ENCODE measurements around the gene ACER1.
A peak's percentile ranks its signal among the peaks of the same experiment; 100 is the strongest.
"Not testable (repeated sequence)": the region's sequence is repeated elsewhere in the genome, so short reads cannot be mapped to it uniquely, and the experiment has no call there.

ACER1 gene

DNA sequence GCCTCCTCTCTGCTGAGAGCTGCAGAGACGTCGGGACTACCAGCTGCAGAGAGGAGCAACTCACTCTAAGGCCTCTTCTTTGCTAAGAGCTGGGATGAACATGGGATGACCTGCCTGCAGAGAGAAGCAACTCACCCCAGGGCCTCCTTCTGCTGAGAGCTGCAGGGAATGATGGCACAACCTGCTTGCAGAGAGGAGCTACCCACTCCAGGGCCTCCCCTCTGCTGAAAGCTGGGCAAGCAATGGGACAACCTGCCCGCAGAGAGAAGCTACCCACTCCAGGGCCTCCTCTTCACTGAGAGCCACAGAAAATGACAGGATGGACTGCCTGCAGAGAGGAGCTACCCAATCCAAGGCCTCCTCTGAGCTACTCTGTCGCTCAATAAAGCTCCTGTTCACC, 46.7 kb downstream of the ACER1 start:
- DNase-seq, result no peak

DNA sequence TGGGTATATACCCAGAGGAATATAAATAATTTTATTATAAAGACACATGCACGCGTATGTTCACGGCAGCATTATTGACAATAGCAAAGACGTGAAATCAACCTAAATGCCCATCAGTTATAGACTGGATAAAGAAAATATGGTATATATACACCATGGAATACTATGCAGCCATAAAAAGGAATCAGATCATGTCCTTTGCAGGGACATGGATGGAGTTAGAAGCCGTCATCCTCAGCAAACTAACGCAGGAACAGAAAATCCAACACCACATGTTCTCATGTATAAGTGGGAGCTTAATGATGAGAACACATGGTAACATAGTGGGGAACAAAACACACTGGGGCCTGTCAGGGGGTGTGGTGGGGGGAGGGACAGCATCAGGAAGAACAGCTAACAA, 51.0 kb downstream of the ACER1 start:
- not testable (repeated sequence) for DNase-seq

DNA sequence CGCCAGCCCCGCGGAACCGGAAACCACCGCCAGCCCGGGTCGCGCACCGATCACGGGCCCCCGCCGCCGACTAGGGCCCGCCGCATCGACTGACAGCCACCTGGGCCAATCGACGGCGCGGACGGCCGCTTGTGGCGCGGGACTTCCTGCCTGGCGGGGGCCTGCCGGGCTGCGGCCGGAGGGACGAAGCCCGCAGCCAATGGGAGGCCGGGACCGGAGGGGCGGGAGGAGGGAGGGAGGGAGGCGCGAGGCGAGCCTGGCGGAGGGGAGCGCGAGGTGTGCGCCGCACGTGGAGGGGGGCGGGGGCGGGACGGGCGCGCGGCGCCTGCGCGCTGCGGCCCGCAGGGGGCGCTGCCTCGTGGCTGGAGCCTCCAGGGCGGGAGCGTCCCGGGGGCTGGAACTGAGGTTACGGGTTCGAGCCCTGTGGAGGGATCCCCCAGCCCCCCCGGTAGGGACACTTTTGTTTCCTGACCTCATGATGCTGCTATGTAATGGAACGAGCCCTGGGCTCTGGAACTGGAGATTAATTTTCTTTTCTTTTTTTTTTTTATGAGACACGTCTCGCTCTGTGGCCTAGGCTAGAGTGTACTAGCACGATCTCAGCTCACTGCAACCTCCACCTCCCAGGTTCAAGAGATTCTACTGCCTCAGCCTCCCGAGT, 53.4 kb downstream of the ACER1 start, which contains the start of gene MLLT1:
TSS of gene MLLT1 (minus strand) at position 45 of the 661 bp plus-strand sequence. CDS start 191 bp downstream, outside the sequence.
- DNase-seq, result peak; percentile 94

DNA sequence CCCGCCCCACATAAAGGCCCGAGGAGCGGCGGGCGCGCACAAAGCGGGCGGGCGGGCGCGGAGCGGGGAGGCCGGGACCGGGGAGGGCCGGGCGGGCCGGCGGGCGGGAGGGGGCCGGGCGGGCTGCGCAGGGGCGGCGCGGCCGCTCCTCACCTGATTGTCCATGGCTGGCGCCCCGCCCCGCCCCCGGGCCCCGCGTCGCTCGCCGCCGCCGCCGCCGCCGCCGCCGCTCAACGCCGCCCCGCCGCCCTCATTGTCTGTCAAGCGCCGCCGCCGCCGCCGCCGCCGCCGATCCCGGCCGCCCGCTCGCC, 53.8 kb downstream of the ACER1 start:
- no peak for DNase-seq

DNA sequence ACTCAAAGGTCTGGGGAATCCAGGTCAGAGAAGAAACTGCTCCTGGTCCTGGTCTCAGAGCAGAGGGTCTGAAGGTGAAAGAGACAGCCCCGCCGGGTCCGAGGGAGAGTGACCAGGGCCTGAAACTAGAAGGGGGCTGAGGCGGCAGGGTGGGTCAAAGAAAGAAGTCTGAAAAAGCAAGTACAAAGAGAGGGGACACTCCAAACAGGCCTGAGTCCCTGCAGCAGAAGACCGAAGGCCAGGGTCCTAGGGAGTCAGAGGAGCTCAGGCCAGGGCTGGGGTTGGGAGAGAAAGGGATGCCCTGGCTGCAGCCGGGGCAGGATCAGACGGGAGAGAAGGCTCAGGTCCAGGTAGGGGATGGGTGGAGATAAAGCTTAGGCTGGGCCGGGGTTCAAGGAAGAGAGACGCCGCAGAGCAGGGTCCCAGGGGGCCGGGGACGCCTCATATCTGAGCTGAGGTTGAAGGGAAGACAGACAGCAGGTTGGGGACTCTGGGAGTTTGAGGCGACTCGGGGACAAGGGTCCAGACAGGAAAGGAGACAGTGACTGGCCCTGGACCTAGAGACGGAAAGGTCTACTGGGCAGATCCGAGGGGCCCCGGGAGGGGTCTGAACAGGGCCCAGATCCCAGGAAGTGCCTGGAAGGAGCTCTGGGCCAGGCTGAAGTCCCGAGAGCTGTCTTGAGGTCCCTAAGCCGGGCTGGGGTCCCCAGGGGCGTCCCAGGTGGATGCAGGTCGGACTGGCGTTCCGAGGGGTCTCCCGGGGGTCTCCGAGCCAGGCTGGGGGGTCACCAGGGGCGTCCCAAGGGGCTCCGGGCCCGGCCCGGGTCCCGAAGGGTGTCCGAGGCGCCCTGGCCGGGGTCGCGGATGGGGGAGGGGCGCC, 54.4 kb downstream of the ACER1 start:
- no peak for DNase-seq

DNA sequence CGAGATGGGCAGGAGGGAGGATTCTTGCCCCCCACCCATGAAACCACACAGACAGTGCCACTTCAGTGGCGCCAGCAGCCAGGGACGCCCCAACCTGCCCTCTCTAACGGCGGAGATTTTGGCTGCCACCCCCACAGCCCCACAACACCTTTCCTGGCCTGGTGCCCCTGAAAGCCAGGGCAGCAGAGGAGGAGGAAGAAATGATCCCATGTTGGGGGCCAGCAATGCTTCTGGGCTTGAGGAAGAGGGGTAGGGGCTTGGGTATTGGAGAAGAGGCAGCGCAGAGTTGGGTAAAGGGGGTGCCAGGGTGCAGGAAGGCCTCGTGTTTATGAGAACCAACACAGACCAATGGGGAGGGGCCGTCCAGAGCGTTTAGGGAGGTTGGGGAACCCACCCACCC, 55.4 kb downstream of the ACER1 start:
- no peak for DNase-seq

DNA sequence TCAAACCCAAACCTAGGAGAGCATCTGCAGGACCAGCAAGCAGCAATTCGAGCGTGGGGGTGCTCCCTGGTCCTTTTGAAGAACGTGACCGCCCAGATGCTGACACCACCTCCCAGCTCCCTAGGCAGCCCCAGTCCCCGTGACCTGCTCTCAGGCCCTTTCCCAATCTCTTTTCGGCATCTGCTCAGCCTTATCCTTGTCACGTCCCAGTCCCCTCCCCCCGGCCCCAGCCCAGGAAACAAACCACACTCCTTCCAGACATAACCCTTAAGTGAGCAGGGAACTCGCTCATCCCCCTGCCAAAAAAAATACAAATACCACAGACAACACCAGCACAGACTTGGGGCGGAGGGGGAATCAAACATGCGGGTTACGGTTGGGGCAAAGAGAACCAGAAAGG, 57.0 kb downstream of the ACER1 start:
- DNase-seq, result no peak

DNA sequence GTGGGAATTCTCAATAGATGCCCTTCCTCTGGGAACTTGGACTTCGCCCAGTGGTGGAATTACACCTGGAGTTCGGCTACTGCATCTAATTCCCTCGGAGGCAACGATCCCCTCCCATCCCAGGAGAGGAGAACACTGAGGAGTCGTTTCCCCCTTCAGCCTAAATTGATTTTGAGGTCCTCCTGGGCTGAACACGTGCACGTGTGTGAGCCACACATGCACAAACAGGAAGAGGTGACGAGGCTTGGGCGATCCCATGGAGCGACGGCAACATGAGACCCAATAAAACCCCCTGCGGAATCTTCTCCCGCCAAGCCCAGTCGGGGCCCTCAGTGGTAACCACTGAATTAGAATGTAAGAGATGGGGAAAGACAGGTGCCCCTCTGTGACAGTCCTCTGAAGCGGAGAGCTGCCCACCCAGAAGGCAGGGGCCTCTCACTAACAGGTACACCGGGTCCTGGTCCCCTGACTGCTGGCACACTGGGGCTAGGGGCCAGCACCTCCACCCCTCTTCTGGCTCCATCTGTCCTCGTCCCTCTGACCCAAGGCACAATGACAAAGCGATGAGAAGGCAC, 58.2 kb downstream of the ACER1 start:
- DNase-seq, result no peak

DNA sequence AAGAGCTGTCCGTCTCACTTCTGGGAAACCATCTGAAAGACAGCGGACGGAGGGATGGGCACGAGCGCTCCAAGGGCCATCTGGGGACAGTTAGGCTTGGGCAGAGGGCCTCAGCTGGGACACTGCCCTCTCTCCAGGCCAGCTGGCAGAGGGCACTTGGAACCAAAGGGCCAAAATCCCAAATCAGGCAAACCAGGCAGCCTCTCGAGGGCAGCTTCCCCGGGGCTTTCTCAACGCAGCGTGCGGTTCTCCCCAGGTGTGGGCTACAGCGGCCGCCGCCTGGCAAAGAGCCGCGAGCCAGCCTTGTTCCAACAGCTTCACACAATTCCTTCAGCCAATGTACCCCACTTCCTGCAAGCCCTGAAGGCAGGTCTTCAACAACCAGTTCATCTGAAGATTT, 58.7 kb downstream of the ACER1 start:
- DNase-seq, result no peak

DNA sequence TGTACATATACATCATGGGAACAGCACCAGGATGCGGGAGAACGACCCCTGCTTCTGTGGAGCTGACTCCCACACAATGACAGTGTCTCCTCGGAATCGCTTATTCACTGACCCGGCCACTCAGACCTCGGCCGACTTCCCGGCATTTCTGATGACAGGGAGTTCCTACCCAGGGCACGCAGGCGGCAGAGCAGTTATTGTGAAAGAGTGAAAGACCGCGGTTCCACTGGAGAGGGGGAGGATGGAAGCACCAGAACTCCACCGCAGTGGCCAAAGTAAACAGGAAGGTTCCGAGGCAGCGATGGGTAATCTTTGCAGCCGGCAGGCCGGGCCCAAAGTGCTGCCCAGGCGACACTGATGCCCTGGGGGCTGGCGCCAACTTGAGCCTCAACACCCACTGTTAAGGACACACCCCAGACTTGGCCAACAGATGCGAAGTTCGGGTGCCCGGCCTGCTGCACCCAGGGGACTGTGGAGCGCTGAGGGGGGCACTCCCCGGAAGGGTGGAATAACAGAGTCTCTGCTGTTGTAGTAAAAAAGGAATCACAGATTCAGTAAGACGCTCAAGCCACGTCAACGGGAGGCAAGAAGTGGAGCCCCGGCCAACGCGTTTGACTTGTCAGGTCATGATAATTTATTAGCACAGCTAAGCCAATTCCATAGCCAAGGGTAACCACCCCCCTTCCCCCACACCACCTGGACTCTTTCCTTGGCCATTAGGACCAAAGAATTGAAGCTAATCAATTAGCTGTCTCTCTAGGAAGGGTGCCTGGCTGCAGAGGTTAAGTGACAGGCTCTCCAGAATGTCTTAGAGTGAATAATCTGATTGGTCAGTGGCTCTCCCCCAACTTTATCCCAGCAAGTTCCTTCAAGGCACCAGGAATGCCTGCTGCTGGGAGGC, 59.5 kb downstream of the ACER1 start:
- no peak for DNase-seq

DNA sequence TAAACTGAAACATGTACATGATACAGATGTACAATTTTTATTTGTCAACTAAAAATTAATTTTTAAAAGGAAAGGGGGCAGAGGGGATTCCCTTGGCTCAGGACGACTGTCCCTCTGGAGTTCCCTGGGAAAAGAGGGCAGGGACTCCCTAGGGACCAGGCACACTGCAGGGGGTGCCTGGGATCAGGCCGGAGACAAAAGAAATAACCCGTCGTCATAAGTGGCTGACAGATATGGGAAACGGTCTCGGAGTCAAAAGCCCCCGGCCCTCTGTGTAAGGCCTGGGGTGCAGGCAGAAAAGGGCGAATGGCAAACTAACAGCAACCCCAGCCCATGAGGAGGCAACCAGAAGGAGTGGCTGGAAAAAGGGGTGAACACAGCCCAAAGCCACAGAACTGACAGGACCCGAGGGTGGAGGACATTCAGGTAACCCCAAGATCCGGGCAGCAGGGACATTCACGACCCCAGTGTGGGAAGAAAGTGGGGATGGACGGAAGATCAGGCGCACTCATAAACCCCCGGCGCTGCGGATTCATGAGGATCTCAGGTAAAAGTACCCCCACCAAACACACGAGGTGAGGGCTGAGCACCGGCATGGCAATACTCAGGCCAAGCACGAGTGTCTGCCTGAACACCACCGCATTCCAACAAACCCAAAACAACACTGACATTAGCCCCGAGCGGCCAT, 60.4 kb downstream of the ACER1 start:
- DNase-seq, result no peak

DNA sequence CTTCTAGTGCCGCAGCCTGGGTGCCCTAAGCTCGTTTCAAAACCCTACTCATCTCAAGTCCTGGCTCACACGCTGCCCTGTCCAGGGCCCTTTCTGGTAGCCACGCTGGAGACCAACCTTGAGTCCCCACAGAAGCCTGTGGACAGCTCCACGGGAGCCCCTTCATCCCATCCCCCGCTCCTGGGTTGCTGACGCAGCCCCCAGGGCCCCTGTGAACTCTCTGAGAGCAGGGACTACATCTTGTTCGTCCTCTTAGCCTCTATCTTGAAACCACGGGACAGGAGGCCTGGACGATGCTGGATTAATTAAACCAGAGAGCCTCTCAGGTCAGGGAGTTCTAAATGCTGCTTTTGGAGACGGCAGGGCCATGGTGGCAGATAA, 61.0 kb downstream of the ACER1 start:
- DNase-seq, result no peak

DNA sequence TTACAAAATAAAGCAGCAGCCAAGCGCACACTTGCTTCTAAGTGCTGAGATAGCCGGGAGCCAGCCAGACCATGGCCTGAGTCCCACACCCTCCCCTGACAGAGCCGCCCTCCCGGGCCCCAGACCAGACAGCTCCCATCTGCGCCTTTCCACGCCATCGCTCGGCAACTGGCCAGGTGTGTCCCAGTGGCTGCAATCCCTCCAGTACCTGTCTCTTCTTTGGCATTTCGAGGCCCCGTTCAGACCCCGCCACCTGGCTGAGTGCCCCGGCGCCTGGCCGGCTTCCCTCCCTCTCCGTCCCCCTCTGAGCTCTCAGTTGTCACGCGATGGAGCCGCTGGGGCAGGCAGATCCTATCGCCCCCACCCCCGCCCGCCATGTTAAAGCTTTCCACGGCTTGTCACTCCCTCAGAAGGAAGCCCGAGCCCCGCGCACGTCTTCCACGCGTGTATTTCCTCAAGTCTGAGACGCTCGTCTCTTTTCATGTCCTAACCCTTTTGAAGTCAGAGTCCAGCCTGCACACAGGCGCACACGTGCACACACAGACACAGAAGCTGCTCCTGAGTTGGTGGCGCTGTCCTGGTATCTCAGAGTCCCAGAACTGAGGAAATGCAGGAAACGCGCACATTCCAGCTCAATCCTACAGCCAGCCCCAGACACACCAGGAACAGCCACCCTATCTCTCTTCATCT, 61.5 kb downstream of the ACER1 start:
- DNase-seq, result no peak

DNA sequence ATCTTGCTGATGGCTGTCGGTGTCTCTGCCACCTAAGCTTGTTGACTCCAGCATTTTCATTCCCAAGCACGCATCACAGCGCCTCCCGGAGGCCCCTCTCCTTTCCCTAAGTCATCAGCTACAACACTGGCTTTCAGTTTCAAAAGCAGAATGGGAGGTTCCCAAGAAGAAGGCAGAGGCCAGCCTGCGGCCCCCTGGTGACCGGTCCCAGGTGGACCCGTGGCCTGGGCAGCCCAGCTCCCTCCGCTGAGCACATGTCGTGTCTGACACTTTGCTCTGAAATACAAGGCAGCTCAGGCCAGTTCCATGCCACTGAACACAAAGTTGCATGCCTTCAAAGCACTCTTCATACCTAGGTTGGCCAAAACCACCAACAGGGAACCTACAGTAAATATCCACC, 62.2 kb downstream of the ACER1 start:
- no peak for DNase-seq

DNA sequence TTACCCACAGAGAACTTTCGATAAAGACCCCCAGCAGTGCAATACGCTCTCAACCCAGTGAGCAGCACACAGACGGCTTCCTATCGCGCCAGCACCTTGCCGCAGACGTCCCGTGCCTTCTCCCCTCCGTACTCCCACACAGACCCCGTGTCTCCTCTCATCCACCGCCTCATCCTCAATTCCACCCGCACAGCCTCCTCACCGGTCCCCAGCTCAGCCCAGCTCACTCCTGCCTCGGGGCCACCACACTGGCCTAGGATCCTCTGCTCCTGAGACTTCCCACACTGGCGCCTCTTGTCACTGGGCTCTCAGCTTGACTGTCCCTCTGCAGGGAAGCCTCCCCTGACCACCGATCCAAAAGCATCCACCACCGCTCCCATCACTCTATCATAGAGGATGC, 62.6 kb downstream of the ACER1 start:
- no peak for DNase-seq

DNA sequence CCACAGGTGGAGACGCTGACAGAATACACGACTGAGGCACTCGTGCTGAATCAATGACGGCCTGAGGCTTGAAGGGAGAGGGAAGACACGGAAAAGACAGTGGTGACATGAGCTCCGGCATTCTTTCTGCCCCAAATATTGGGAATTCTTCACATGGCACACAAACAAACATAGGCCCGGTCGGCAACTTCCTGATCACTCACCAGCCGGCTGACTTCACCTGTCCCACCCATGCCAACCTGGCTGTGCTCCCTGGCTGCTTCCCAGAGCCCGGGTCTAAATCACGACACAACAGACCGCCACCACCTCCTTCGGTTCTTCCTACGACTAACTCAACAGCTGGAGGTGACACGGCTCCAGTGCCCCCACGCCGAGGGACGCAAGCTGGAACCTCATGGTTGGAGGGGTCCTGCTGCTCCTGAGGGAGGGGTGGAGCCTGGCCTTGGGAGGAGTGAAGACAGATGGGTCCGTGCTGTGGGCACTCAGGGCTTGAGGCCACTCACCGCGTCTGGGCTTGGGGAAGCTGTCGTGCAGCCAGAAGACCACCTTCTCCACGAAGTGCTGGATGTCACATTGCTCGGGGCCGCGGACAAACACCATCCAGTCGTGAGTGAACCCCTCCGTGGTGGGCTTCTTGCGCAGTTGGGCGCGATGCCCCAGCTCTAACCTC, 63.2 kb downstream of the ACER1 start:
- DNase-seq, result no peak

DNA sequence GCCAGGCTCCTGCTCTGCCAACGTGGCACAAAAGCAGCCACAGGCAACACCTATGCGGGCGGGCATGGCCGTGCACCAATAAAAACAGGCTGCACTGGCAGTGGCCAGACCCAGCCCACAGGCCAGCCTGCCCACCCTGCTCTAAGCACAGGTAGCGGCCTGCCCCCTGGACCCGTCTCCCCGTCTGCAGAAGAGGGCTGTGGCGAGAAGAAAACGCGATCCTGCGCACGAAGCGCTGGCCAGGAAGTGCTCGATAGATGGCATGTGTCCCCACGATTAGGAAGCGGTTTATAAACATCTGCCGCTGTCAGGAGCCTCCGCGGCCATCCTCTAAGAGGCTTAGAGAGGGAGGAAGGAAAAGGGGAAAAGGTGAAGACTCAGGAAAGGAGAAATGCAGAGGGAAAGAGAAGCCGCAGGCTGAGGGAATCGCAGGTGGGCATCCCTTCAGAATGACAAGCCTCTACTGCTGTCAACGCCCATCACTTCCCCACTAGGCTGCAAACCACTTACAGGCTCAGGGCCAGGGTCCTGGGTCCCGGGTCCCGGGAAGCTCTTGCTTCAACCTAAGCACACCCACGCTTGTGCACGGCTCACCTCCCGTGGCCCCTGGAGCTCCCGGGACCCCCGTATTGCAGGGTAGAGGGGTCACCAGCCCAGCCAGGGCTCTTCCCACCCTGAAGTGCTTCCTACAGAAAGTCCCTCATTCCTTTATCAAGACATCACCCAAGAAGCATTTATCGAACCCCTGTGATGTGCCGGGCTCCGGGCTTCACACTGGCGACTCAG, 64.1 kb downstream of the ACER1 start:
- no peak for DNase-seq

DNA sequence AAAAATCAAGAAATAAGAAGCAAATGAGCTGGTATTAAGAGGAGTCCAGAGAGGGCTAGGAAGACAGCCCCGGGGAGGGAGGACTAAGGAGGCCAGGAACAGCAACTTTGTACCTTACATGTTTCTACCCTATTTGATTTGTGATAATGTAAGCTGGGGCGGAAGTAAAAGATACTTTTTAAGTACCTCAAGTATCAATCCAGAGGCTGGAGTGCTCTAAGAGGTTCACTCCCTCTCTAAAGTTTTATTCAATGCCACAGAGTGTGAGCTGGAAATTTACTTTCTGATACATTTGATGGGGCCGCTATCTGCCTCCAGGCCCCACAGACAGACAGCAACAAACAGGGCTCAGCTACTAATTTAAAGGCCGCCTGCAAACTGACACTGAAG, 65.0 kb downstream of the ACER1 start:
- no peak for DNase-seq

DNA sequence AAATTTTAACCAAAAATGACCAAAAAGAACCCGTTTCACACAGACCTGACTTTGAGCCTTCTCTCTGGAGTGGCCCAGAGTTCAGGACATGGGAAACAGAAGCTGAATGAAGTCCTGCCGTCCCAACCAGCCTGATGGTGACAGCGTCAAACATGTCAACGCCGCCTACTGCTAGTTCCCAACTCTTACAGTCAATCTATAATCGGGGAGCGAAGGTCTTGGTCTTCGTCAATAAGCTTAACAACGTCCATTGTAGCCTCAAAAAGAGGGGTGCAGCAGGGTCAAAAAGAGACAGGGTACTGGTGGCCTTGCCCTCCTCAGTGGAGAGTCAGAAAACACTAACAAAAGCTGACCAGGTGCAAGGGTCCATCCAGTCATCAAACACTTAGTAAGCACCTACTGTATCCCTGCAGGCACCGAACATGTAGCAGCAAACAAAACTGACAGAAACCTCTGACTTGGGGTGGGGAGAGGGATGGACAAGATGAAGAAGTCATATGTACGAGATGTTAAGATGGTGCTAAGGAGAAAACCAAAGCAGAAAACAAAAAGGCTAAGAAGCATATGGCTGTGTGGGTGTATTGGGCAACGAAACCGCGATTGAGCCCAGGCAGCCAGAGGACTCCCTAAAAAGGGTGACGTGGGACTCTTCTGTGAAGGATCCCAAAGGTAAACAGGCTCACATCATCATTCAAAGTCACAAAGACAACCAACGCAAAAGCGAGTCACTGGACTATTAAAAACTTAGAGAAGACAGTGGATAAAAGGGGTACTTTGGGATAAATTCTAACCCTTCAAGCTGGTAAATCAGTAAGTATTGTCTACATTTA, 65.6 kb downstream of the ACER1 start:
- no peak for DNase-seq

DNA sequence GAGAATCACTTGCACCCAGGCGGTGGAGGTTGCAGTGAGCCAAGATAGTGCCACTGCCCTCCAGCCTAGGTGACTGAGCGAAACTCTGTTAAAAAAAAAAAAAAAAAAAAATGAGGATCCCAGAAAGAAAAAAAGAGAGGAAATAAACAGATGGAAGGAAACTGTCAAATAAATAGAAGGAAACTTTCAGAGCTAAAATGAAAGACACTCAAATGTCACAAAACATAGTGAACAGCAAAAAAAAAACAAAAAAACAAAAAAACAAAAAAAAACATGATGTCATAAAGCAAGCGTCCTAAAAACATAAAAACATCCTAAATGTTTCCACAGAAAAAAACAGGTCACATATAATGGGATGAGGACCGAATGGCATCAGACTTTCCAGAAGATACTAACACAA, 68.6 kb downstream of the ACER1 start:
- no peak for DNase-seq
